Adrenal gland (tissue), 5 donors: ENCODE results near the gene TFPI.

ENCODE experiments used
- POLR2A ChIP-seq, 2 donors: fragments of 450-650 bp; IDR thresholded peaks; one replicate each; pipeline ENCODE4 v1.6.1; 2017; ENCODE audit warnings: antibody characterized with exemption in 2 of 2, mild to moderate bottlenecking in 2 of 2, moderate library complexity in 1 of 2
- TF ChIP-seq, protein P1 (sequence below), 6 experiments: fragments of 450-650 bp in 4 of 6; fragments of 200-600 bp in 2 of 6; sonication (generic) in 1 of 6; IDR thresholded peaks; 1 replicate in 5 of 6; 2 replicates in 1 of 6; pipeline versions ENCODE4 v1.5.1 to v1.8.0; 2016 to 2021; ENCODE audit warnings: antibody characterized with exemption in 6 of 6, mild to moderate bottlenecking in 2 of 6, moderate library complexity in 1 of 6
- donor health status: DM: no; HTN: no; CAD: no.

DNA sequence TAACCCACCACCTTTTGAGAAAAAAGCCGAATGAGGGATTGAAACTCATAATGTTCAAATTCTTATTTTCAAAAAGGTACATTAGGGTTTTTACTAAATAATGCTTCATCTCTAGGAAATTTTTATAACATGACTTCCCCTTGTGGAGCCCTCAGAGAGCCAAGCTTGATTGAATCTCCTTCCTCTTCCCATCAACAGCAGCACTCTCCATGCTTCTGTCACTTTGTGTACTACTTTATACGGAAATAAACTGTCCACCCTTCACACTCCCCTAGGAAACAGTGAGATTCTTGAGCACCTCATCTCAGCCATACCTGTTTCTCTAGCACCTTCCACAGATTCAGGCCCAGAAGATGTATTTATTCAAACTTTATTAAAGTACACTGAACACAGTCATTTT lies 51.8 kb downstream of the TFPI start:
- TF ChIP-seq, protein P1, sequence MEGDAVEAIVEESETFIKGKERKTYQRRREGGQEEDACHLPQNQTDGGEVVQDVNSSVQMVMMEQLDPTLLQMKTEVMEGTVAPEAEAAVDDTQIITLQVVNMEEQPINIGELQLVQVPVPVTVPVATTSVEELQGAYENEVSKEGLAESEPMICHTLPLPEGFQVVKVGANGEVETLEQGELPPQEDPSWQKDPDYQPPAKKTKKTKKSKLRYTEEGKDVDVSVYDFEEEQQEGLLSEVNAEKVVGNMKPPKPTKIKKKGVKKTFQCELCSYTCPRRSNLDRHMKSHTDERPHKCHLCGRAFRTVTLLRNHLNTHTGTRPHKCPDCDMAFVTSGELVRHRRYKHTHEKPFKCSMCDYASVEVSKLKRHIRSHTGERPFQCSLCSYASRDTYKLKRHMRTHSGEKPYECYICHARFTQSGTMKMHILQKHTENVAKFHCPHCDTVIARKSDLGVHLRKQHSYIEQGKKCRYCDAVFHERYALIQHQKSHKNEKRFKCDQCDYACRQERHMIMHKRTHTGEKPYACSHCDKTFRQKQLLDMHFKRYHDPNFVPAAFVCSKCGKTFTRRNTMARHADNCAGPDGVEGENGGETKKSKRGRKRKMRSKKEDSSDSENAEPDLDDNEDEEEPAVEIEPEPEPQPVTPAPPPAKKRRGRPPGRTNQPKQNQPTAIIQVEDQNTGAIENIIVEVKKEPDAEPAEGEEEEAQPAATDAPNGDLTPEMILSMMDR (IDR thresholded peaks at IDR 0.05): no peak
- TF ChIP-seq POLR2A (IDR thresholded peaks at IDR 0.05): no peak
